GM19193 (cell line): ENCODE data around the gene SPATS2L.

Experiments used
- POLR2A ChIP-seq: IDR thresholded peaks from 4 replicates; pipeline ENCODE4 v1.6.1; 2011; ENCODE audit not compliant: insufficient read depth, insufficient read length; ENCODE audit errors: extremely low read depth

Gene SPATS2L

GRCh38 chr2:200382874-200383273 is 76.4 kb downstream of the SPATS2L start:
- no peak for TF ChIP-seq POLR2A

- TF ChIP-seq POLR2A = no peak
These were observed 77.1 kb downstream of the SPATS2L start for GRCh38 chr2:200383380-200384110.

GRCh38 chr2:200385063-200385635 is 78.7 kb downstream of the SPATS2L start:
- TF ChIP-seq POLR2A = no peak

- no peak for TF ChIP-seq POLR2A
These were observed 86.7 kb downstream of the SPATS2L start for GRCh38 chr2:200393191-200393590.

- TF ChIP-seq POLR2A = no peak
These were observed 87.6 kb downstream of the SPATS2L start for GRCh38 chr2:200394045-200394444.

DNA sequence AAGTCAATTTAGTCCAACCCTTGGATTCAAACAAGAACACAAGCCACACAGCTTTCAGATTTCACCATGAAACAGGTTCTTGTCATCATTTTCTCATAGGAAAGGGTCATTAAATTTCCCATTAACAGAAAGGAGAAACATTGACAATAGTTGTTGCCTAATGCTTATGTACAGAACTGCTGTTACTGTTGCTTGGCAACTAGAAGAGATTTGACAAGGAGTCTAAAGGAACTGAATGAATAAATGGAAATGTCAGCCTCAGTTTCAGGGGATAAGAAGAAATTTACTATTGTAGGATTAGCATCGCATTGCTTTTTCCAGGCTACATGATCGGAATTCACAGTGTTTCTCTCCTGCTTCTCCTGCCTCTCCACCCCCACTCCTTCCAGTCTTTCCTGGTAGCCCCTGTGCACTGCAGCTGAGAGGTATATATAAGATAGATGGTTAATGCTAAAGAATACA is 90.3 kb downstream of the SPATS2L start:
- no peak for TF ChIP-seq POLR2A

DNA sequence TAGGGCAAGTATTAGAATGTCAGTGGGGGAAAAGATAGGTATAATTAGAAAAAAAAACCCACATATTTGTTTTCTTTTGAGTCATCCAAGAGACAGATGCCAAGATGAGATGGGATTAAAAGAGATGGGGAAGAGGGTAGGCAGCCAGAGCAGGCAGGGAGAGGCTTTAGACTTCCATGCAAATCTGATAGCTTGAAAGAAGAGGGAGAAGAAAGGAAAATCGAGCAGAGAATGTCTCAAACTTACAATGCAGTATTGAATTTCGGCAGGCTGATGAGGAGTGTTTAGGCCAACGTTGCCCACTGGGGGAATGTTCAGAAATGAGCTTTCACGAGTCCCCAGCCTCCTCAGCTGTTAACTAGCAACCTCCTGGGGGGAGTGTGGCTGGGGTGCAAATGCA is 91.3 kb downstream of the SPATS2L start:
- no peak for TF ChIP-seq POLR2A

- TF ChIP-seq POLR2A = no peak
These were observed 92.6 kb downstream of the SPATS2L start for GRCh38 chr2:200399046-200399445.

- no peak for TF ChIP-seq POLR2A
These were observed 93.1 kb downstream of the SPATS2L start for GRCh38 chr2:200399636-200400035.

DNA sequence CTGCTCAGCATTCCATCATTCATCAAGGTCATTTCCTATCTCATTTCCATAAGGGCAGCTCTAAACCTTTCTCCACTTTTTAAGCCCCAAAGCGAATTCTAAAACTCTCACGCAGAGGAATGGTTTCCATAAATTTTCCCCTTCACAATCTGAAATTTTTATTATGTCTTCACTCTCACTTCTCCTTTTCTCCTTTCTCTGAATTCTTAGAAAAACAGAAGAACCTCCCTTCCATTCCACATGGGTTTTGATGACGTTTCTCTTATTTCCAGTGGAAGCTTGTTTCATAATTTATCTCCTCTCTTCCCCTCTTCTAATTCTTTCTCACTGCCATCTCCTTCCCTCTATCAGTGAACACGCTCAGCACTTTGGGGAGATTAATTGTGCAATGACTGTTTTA is 97.3 kb downstream of the SPATS2L start:
- TF ChIP-seq POLR2A = no peak

DNA sequence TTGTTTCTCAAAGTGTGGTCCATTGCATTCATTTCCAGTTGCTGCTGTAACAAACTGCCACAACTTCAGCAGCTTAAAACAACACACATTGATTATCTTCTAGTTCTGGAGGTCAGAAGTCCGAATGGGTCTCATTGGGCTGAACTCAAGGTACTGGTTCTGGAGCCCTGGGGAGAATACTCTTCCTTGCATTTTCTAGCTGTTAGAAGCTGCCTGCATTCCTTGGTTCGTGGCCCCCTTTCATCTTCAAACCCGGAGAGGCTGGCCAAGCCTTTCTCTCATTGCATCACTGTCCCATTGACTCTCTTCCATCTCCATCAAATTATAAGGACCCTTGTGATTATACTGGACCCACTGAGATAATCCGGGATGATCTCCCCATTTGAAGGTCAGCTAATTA is 98.1 kb downstream of the SPATS2L start:
- no peak for TF ChIP-seq POLR2A

DNA sequence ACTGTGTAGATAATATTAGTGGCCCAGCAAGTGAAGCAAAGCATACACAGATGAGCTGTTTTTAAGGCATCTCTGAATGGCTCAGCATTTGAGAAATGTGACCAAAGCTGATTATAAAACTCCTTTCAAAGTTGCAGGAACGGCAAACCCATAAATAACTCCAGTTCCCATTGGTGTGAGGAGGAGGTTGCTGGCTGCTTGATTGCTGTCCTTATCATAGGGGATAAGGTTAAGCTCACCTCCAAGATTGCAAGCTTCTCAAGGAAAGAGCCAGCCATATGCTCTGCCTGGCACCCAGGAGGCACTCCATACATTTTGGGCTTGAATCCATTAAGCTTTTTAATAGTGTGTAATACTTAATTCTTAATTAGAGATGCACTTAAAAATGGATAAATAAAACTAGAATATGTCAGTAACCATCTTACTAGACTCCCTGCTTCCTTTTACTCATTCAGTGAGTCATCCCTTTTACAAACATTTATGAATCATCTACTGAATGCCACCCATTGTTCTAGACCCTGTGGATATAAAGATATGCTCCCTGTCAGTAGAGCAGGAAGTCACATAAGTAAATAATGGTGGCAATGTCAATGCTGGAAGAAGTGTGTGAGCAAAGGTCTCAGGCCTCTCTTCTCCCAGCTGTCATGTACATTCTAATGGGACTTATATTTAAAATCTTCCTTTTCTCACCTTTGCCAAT is 99.3 kb downstream of the SPATS2L start:
- no peak for TF ChIP-seq POLR2A

DNA sequence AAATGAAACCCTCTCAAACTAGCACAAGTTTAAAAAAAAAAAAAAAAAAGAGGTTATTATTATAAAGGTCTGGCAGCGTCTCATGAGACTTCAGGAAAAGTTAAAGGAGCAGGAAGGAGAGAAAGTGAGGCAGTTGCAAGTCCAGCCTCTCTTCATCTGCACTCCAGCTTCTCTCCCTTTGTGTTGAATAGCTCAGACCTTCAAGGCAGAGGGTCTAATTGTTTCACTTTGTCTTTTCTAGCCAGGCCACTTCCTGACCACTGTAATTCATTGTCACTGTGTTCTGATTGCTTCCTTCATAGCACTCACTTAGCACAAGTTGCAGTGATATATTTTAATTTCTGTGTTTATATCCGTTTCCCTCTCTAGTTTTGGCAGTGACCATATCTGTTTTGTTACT is 99.9 kb downstream of the SPATS2L start:
- TF ChIP-seq POLR2A = no peak

DNA sequence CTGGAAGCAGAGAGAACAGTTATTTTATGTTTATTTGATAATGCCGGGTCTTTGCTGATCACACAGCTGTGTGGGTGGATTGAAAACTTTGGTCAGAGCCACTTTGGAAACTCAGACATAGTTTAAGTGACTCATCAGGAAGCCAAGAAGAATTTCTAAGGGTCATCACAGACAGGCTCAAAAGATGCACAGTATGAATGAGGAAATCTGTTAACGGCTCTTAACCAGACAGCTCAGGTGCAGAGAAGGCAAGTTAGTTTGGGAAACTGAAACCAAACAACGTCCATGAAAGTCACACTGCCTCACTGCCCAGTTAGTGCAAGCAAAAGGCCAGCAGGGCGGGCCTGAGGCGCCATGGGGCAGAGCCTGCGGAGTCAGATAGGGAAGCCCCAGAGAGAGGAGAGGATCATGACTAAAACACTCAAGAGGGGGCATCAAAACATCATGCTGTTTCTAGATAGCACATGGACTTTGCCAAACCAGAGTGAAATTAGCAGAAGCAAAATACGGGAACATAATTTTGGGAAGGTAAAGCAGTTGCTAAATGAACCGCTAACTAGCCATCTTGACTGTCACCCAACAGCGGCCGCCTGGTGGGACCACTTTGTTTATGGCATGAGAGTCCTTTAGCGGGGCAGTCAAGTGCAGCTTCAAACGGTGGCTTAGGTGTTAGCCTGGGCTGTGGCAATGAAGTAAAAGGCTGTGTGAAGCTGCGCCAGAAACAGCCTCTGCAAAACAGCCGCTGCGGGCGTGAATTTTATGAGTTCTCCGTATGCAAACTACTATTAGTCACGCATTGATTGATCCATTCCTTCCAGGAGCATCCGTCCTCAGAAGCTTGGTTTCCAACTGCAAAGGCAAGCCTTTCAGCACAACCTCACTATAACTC is 102.2 kb downstream of the SPATS2L start:
- TF ChIP-seq POLR2A = no peak

GRCh38 chr2:200411831-200412230 is 105.3 kb downstream of the SPATS2L start:
- no peak for TF ChIP-seq POLR2A

- TF ChIP-seq POLR2A = no peak
These were observed 107.9 kb downstream of the SPATS2L start for GRCh38 chr2:200414367-200414766.

GRCh38 chr2:200415455-200415854 is 109.0 kb downstream of the SPATS2L start:
- TF ChIP-seq POLR2A = no peak
